Measurements from ENCODE around the gene HOXC9.

The HOXC9 gene

DNA sequence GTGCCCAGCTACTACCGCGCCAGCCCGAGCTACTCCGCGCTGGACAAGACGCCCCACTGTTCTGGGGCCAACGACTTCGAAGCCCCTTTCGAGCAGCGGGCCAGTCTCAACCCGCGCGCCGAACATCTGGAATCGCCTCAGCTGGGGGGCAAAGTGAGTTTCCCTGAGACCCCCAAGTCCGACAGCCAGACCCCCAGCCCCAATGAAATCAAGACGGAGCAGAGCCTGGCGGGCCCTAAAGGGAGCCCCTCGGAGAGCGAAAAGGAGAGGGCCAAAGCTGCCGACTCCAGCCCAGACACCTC lies 14.3 kb upstream of the HOXC9 start:
- H3F3A ChIP-seq (ENCODE audit: insufficient read depth, low read length), result no peaks in the 10 kb centered on the region
- no peaks in the 10 kb centered on the region for H4K20me1 ChIP-seq (ENCODE audit: insufficient read depth, low read length)
- no peak overlapping the region for H3K4me2 ChIP-seq (ENCODE audit: low read length)
- H2AFZ ChIP-seq (ENCODE audit: low read length), result no peak overlapping the region
- peaks cover 7% of the 10 kb centered on the region for H3K4me1 ChIP-seq (ENCODE audit: insufficient read depth, low read length, severe bottlenecking)
- H3K9me3 ChIP-seq (ENCODE audit: low read length), result no peaks in the 10 kb centered on the region
- TF ChIP-seq EZH2 (IDR thresholded peaks at IDR 0.05; ENCODE audit: borderline replicate concordance, low read length), result no peak
- TF ChIP-seq, protein P1, sequence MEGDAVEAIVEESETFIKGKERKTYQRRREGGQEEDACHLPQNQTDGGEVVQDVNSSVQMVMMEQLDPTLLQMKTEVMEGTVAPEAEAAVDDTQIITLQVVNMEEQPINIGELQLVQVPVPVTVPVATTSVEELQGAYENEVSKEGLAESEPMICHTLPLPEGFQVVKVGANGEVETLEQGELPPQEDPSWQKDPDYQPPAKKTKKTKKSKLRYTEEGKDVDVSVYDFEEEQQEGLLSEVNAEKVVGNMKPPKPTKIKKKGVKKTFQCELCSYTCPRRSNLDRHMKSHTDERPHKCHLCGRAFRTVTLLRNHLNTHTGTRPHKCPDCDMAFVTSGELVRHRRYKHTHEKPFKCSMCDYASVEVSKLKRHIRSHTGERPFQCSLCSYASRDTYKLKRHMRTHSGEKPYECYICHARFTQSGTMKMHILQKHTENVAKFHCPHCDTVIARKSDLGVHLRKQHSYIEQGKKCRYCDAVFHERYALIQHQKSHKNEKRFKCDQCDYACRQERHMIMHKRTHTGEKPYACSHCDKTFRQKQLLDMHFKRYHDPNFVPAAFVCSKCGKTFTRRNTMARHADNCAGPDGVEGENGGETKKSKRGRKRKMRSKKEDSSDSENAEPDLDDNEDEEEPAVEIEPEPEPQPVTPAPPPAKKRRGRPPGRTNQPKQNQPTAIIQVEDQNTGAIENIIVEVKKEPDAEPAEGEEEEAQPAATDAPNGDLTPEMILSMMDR (IDR thresholded peaks at IDR 0.05; ENCODE audit: low read length), result no peak
- H3K36me3 ChIP-seq (ENCODE audit: insufficient read depth, low read length), result no peaks in the 10 kb centered on the region
- no peak overlapping the region for H3K27ac ChIP-seq (ENCODE audit: low read depth, low read length, poor library complexity, severe bottlenecking)
- no peaks in the 10 kb centered on the region for H3K9me2 ChIP-seq (ENCODE audit: low read depth, low read length)
- no peak overlapping the region for H3K4me3 ChIP-seq (ENCODE audit: low read depth, low read length, poor library complexity, severe bottlenecking)
- no peaks in the 10 kb centered on the region for H3K79me2 ChIP-seq (ENCODE audit: insufficient read depth, low read length)
- H3K27me3 ChIP-seq (ENCODE audit: insufficient read depth, low read length), result peaks cover 6% of the 10 kb centered on the region
- H3K9ac ChIP-seq (ENCODE audit: low read length), result no peak overlapping the region

GRCh38 chr12:53985994-53986685 lies 13.8 kb upstream of the HOXC9 start:
- Histone ChIP-seq H3K27ac (ENCODE audit: low read depth, low read length, poor library complexity, severe bottlenecking) (no peak overlapping the region), H3K4me1 (ENCODE audit: insufficient read depth, low read length, severe bottlenecking) (peaks cover 7% of the 10 kb centered on the region), H3K9me3 (ENCODE audit: low read length) (no peaks in the 10 kb centered on the region), H3K4me3 (ENCODE audit: low read depth, low read length, poor library complexity, severe bottlenecking) (no peak overlapping the region), H3K9me2 (ENCODE audit: low read depth, low read length) (no peaks in the 10 kb centered on the region), H3K4me2 (ENCODE audit: low read length) (no peak overlapping the region), H4K20me1 (ENCODE audit: insufficient read depth, low read length) (no peaks in the 10 kb centered on the region), H3K36me3 (ENCODE audit: insufficient read depth, low read length) (no peaks in the 10 kb centered on the region), H3K27me3 (ENCODE audit: insufficient read depth, low read length) (peaks cover 6% of the 10 kb centered on the region), H2AFZ (ENCODE audit: low read length) (no peak overlapping the region), H3F3A (ENCODE audit: insufficient read depth, low read length) (no peaks in the 10 kb centered on the region), H3K79me2 (ENCODE audit: insufficient read depth, low read length) (no peaks in the 10 kb centered on the region), H3K9ac (ENCODE audit: low read length) (no peak overlapping the region)
- TF ChIP-seq, protein P1 (IDR thresholded peaks at IDR 0.05; ENCODE audit: low read length), result no peak
- TF ChIP-seq EZH2 (IDR thresholded peaks at IDR 0.05; ENCODE audit: borderline replicate concordance, low read length), result no peak

GRCh38 chr12:53986686-53987483 lies 13.1 kb upstream of the HOXC9 start:
- H4K20me1 ChIP-seq (ENCODE audit: insufficient read depth, low read length), result no peaks in the 10 kb centered on the region
- no peaks in the 10 kb centered on the region for H3K36me3 ChIP-seq (ENCODE audit: insufficient read depth, low read length)
- no peak for TF ChIP-seq EZH2 (IDR thresholded peaks at IDR 0.05; ENCODE audit: borderline replicate concordance, low read length)
- TF ChIP-seq, protein P1 (IDR thresholded peaks at IDR 0.05; ENCODE audit: low read length), result no peak
- no peaks in the 10 kb centered on the region for H3K9me3 ChIP-seq (ENCODE audit: low read length)
- H3F3A ChIP-seq (ENCODE audit: insufficient read depth, low read length), result no peaks in the 10 kb centered on the region
- no peak overlapping the region for H3K4me2 ChIP-seq (ENCODE audit: low read length)
- H3K9me2 ChIP-seq (ENCODE audit: low read depth, low read length), result no peaks in the 10 kb centered on the region
- no peak overlapping the region for H3K27ac ChIP-seq (ENCODE audit: low read depth, low read length, poor library complexity, severe bottlenecking)
- no peak overlapping the region for H2AFZ ChIP-seq (ENCODE audit: low read length)
- no peak overlapping the region for H3K4me3 ChIP-seq (ENCODE audit: low read depth, low read length, poor library complexity, severe bottlenecking)
- H3K79me2 ChIP-seq (ENCODE audit: insufficient read depth, low read length), result no peaks in the 10 kb centered on the region
- H3K27me3 ChIP-seq (ENCODE audit: insufficient read depth, low read length), result peaks cover 6% of the 10 kb centered on the region
- H3K9ac ChIP-seq (ENCODE audit: low read length), result no peak overlapping the region
- peaks cover 7% of the 10 kb centered on the region for H3K4me1 ChIP-seq (ENCODE audit: insufficient read depth, low read length, severe bottlenecking)

Data from OCI-LY1 (cell line).